Measurements from ENCODE around the gene ULBP1.
"Not testable (repeated sequence)": the region's sequence is repeated elsewhere in the genome, so short reads cannot be mapped to it uniquely, and the experiment has no call there.

DNA sequence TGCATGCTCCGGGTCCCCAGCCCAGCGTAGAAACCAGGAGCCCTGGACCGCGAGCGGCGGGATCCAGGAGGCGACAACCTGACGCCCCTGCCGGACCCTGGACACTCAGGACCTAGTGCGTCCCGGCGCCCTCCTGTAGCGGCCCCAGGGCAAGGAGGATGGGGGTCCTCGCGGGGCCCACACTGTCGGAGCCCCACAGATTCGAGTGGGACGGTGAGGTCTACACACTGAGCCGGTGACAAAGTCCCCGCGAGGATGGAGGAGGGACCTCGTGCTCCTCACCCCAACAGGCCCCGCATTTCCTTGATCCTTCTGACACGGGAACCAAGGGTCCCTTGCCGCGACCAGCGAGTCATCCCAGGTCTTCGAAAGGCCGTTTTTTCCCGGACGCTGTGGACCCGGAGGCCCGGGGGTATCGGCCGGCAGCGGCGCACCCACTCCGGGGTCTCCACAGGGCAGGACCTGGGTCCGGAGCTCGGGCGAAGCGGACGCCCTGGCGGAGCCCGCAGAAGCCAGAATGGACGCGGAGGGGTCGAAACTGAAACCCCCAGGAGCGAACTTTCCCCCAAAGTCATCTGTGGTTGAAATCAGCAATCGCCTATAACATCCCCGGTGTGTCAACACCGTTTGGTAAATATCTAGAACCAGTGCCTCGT, 9.3 kb upstream of the ULBP1 start:
- TF ChIP-seq, protein P1, sequence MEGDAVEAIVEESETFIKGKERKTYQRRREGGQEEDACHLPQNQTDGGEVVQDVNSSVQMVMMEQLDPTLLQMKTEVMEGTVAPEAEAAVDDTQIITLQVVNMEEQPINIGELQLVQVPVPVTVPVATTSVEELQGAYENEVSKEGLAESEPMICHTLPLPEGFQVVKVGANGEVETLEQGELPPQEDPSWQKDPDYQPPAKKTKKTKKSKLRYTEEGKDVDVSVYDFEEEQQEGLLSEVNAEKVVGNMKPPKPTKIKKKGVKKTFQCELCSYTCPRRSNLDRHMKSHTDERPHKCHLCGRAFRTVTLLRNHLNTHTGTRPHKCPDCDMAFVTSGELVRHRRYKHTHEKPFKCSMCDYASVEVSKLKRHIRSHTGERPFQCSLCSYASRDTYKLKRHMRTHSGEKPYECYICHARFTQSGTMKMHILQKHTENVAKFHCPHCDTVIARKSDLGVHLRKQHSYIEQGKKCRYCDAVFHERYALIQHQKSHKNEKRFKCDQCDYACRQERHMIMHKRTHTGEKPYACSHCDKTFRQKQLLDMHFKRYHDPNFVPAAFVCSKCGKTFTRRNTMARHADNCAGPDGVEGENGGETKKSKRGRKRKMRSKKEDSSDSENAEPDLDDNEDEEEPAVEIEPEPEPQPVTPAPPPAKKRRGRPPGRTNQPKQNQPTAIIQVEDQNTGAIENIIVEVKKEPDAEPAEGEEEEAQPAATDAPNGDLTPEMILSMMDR (IDR thresholded peaks at IDR 0.05; ENCODE audit: insufficient read depth, low read length, poor library complexity, severe bottlenecking), result not testable (repeated sequence)
- not testable (repeated sequence) for TF ChIP-seq EZH2phosphoT487 (conservative IDR thresholded peaks at IDR 0.05; ENCODE audit: low read length)
